A673 (cell line): ENCODE measurements around the gene ARSB. TPM values are rescaled to one million over a fixed set of nuclear protein-coding genes. Genes with fewer than 3 reads are reported as not detected.

Experiments
- BruUV-seq: library from RNA; stranded (reverse); fragments of 400-500 nt; replicated peaks from 2 replicates; lab custom pipeline; 2021; lab: Mats Ljungman, UMichigan
- CTCF ChIA-PET: fragments of 300-600 bp; sonication (Branson Sonifier 250); formaldehyde crosslinking; loops from one replicate; lab custom pipeline; 2022; ENCODE audit warnings: antibody characterized with exemption; lab: Charles Lee
- POLR2A ChIA-PET: fragments of 300-600 bp; sonication (Branson Sonifier 250); formaldehyde crosslinking; loops from one replicate; lab custom pipeline; 2022; ENCODE audit warnings: antibody characterized with exemption; ENCODE audit not compliant: low non-redundant PET; lab: Charles Lee
- DNase-seq: peaks from one replicate; pipeline ENCODE4 v3.0.0-alpha.2; 2015; ENCODE audit warnings: low spot score
- H3K27ac ChIP-seq: fragments of 200-600 bp; sonication (generic); 2 replicates; pipeline ENCODE4 v1.5.1; 2016; ENCODE audit warnings: mixed run types, low read depth, mild to moderate bottlenecking, mixed read lengths, antibody characterized with exemption, low read length; ENCODE audit not compliant: poor library complexity, severe bottlenecking
- H3K27me3 ChIP-seq: fragments of 200-600 bp; sonication (generic); replicated peaks from 2 replicates; pipeline ENCODE4 v1.6.1; 2017; ENCODE audit warnings: mixed run types, low read depth, mild to moderate bottlenecking, mixed read lengths, antibody characterized with exemption, low read length; ENCODE audit not compliant: insufficient read depth, poor library complexity
- H3K36me3 ChIP-seq: fragments of 200-600 bp; sonication (generic); 2 replicates; pipeline ENCODE4 v1.6.1; 2016; ENCODE audit warnings: mixed run types, mild to moderate bottlenecking, mixed read lengths, antibody characterized with exemption, low read length; ENCODE audit not compliant: insufficient read depth, poor library complexity, severe bottlenecking
- H3K4me1 ChIP-seq: fragments of 200-600 bp; sonication (generic); 2 replicates; pipeline ENCODE4 v1.6.1; 2017; ENCODE audit warnings: mixed run types, mild to moderate bottlenecking, mixed read lengths, antibody characterized with exemption, low read length; ENCODE audit not compliant: insufficient read depth, poor library complexity, severe bottlenecking
- H3K4me3 ChIP-seq: fragments of 200-600 bp; sonication (generic); 2 replicates; pipeline ENCODE4 v1.5.1; 2016; ENCODE audit warnings: low read depth, mixed run types, mild to moderate bottlenecking, mixed read lengths, low read length; ENCODE audit not compliant: poor library complexity, severe bottlenecking
- H3K9me3 ChIP-seq: fragments of 200-600 bp; sonication (generic); 2 replicates; pipeline ENCODE4 v1.6.1; 2016; ENCODE audit warnings: mixed run types, low read depth, mild to moderate bottlenecking, mixed read lengths, antibody characterized with exemption, low read length; ENCODE audit not compliant: poor library complexity, severe bottlenecking
- EZH2 ChIP-seq: fragments of 200-600 bp; sonication (generic); IDR thresholded peaks from 2 replicates; pipeline ENCODE4 v1.6.1; 2017; ENCODE audit warnings: borderline replicate concordance, low read depth, mild to moderate bottlenecking, mixed read lengths, antibody characterized with exemption, low read length; ENCODE audit not compliant: poor library complexity, severe bottlenecking
- intact Hi-C: fragments of 100-400 bp; cut with micrococcal nuclease; formaldehyde crosslinking; loops from one replicate; pipeline ENCODE4 v1.10.0; 2022; ENCODE audit not compliant: unreplicated experiment
- total RNA-seq: library from RNA; stranded (reverse); gene quantifications from 2 replicates; pipeline ENCODE4 v1.2.3, GENCODE V29; 2021
- TF ChIP-seq, protein P1 (sequence below): fragments of 300-800, 200-600 bp; sonication (generic); conservative IDR thresholded peaks from 2 replicates; pipeline ENCODE4 v1.5.1; 2017; ENCODE audit warnings: low read depth, mild to moderate bottlenecking, antibody characterized with exemption, low read length, moderate library complexity, mixed read lengths

The ARSB gene
- total RNA-seq, 1 experiment from 2014 or later, result 16.8 TPM

DNA sequence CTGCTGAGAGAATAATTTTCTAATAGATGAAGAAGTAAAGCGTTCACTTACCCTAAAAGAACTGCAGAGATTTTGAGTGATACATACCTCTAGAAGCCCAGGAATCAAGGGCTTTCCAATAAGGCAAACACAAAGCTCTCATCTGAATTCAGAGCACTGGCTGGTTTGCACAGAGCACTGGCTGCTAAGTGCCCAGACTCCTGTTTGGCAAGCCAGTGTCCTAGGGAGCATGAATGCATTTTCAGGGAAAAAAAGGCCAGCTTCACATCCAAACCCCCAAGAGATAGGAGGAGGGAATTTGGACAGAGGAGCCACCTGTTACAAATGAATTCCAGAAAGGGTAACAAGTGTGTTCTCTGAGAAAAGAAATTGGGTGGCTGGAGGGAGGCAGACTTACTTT lies 65.3 kb downstream of the ARSB start:
- BruUV-seq, result no TSS peak

DNA sequence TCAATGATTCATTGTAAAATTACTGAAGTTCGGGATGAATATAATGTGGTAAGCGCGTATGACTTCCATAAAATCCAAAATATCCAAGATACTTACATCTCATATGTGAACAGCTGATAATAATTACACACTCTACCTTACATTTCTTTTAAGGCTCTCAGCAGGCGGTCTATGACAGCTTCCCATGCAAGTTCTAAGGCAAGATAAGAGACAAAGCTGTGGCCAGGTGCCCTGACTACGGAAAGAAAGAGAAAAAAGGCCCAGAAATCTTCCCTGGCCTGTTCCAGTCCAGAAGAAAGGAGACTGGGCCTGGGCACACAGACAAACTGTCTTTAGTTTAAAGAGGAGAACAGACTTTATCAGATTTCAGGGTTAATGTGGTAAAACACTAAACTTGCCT lies 69.1 kb downstream of the ARSB start:
- CTCF ChIA-PET, result interaction anchor here (0.7 kb wide), 1 partner anchor 648 kb away, joined by 4 read pairs; no protein-coding TSS in a partner anchor
- no peak for DNase-seq
- BruUV-seq, result no TSS peak
- no peaks in the 10 kb centered on the region for H3K9me3 ChIP-seq
- H3K36me3 ChIP-seq, result no peaks in the 10 kb centered on the region
- intact Hi-C loops, result no loop called here
- no peaks in the 10 kb centered on the region for H3K27me3 ChIP-seq
- no peak overlapping the region for H3K27ac ChIP-seq
- TF ChIP-seq EZH2, result no peak
- TF ChIP-seq, protein P1, sequence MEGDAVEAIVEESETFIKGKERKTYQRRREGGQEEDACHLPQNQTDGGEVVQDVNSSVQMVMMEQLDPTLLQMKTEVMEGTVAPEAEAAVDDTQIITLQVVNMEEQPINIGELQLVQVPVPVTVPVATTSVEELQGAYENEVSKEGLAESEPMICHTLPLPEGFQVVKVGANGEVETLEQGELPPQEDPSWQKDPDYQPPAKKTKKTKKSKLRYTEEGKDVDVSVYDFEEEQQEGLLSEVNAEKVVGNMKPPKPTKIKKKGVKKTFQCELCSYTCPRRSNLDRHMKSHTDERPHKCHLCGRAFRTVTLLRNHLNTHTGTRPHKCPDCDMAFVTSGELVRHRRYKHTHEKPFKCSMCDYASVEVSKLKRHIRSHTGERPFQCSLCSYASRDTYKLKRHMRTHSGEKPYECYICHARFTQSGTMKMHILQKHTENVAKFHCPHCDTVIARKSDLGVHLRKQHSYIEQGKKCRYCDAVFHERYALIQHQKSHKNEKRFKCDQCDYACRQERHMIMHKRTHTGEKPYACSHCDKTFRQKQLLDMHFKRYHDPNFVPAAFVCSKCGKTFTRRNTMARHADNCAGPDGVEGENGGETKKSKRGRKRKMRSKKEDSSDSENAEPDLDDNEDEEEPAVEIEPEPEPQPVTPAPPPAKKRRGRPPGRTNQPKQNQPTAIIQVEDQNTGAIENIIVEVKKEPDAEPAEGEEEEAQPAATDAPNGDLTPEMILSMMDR, result no peak
- H3K4me3 ChIP-seq, result no peak overlapping the region
- no peaks in the 10 kb centered on the region for H3K4me1 ChIP-seq
- POLR2A ChIA-PET, result no interaction called here

More for the DNA sequence above, 65.3 kb downstream of the ARSB start:
- Histone ChIP-seq H3K27me3 (no peaks in the 10 kb centered on the region), H3K4me1 (no peaks in the 10 kb centered on the region), H3K9me3 (no peaks in the 10 kb centered on the region), H3K27ac (no peak overlapping the region), H3K36me3 (no peaks in the 10 kb centered on the region), H3K4me3 (no peak overlapping the region)
- ChIA-PET POLR2A (no interaction called here), CTCF (no interaction called here)
- intact Hi-C loops, result no loop called here
- DNase-seq, result no peak
- no peak for TF ChIP-seq EZH2
- TF ChIP-seq, protein P1, result no peak

DNA sequence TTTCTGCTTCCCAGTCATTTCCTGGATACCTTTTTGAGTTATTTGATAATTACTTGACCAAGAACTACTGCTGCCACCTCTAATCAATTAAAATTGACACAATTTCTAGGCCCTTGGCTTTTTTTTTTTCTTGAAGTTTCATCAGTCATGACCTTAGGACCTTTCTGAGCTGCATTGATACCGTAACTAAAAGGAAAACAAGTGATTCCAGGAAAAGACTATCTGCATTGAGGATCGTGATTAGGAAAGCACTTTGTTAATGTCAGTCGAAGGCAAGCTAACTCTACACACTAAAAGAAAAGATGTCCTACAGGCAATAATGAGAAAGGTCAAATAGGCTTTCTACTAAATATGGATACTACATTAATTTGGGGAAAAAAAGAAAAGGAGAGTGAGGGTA lies 69.9 kb downstream of the ARSB start:
- no peak overlapping the region for H3K4me3 ChIP-seq
- H3K27me3 ChIP-seq, result no peaks in the 10 kb centered on the region
- H3K36me3 ChIP-seq, result no peaks in the 10 kb centered on the region
- ChIA-PET CTCF (no interaction called here), POLR2A (no interaction called here)
- intact Hi-C loops, result no loop called here
- no peaks in the 10 kb centered on the region for H3K4me1 ChIP-seq
- H3K27ac ChIP-seq, result no peak overlapping the region
- H3K9me3 ChIP-seq, result no peaks in the 10 kb centered on the region
- BruUV-seq, result no TSS peak
- no peak for DNase-seq
- TF ChIP-seq EZH2, result no peak
- TF ChIP-seq, protein P1, result no peak
